22Rv1 (cell line): ENCODE results near the gene CFAP43.
"Not testable (repeated sequence)": the region's sequence is repeated elsewhere in the genome, so short reads cannot be mapped to it uniquely, and the experiment has no call there.

ENCODE experiments used
- H3K27ac ChIP-seq: fragments of 450-650 bp; 2 replicates; pipeline ENCODE4 v1.5.1; 2017
- ZFX ChIP-seq: fragments of 450-650 bp; IDR thresholded peaks from 2 replicates; pipeline ENCODE4 v1.6.1; 2017; ENCODE audit warnings: antibody characterized with exemption, borderline replicate concordance
- TF ChIP-seq, protein P1 (sequence below): fragments of 450-650 bp; IDR thresholded peaks from 2 replicates; pipeline ENCODE4 v1.5.1; 2017; ENCODE audit warnings: mild to moderate bottlenecking

The CFAP43 gene

DNA sequence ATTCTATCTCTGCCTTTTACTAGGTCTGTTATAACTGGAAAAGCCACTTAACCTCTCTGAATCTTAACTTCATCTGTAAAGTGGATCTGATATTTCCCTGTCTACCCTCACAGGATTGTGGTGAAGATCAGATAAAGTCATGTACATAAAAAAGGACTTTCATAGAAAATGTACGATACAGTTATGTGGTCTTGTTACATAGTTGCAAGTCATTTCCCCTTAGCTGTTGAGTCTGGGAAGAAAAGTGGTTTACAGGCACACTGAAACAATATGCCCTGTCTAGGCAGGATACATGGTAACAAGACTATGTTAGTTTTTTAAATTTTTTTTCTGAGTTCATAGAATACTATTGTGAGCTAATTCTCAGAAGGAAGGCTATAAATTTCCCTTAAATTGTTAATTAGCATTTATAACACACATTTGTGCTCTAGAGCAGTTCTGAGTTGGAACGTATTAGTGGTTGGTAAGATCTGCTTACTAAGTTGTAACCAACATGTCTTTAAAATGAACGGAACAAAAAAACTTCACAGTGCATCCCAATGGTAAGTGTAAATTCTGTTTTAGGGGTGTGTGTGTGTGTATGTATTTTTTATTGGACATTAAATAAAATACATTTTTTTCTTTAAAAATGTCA is 15.5 kb upstream of the CFAP43 start:
- no peak overlapping the region for H3K27ac ChIP-seq
- TF ChIP-seq, protein P1, sequence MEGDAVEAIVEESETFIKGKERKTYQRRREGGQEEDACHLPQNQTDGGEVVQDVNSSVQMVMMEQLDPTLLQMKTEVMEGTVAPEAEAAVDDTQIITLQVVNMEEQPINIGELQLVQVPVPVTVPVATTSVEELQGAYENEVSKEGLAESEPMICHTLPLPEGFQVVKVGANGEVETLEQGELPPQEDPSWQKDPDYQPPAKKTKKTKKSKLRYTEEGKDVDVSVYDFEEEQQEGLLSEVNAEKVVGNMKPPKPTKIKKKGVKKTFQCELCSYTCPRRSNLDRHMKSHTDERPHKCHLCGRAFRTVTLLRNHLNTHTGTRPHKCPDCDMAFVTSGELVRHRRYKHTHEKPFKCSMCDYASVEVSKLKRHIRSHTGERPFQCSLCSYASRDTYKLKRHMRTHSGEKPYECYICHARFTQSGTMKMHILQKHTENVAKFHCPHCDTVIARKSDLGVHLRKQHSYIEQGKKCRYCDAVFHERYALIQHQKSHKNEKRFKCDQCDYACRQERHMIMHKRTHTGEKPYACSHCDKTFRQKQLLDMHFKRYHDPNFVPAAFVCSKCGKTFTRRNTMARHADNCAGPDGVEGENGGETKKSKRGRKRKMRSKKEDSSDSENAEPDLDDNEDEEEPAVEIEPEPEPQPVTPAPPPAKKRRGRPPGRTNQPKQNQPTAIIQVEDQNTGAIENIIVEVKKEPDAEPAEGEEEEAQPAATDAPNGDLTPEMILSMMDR = no peak
- no peak for TF ChIP-seq ZFX

DNA sequence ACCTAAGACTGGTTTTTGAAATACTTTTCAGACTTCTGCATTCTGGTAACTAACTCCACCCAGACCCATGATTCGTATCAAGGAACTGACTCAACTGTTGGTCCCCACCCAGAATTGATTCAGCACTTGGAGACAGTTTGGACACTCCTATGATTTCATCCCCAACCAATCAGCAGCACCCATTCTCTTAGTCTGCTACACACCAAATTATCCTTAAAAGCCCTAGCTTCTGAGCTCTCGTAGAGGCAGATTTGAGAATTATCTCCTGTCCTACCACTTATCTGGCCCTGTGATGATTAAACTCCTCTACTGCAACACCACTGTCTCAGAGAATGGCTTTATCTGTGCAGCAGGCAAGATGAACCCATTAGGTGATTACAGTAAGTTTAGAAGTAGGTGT is 14.8 kb upstream of the CFAP43 start:
- TF ChIP-seq, protein P1 = no peak
- no peak for TF ChIP-seq ZFX
- no peak overlapping the region for H3K27ac ChIP-seq

DNA sequence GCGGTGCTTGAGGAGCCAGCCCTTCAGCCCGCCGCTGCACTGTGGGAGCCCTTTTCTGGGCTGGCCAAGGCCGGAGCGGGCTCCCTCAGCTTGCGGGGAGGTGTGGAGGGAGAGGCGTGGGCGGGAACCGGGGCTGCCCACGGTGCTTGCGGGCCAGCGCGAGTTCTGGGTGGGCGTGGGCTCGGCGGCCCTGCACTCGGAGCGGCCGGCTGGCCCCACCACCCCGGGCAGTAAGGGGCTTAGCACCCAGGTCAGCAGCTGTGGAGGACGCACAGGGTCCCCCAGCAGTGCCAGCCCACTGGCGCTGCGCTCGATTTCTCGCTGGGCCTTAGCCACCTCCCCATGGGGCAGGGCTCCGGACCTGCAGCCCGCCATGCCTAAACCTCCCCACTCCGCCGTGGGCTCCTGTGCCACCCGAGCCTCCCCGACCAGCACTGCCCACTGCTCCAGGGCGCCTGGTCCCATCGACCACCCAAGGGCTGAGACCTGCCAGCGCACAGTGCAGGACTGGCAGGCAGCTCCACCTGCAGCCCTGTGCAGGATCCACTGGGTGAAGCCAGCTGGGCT is 13.0 kb upstream of the CFAP43 start:
- no peak for TF ChIP-seq ZFX
- H3K27ac ChIP-seq = no peak overlapping the region

DNA sequence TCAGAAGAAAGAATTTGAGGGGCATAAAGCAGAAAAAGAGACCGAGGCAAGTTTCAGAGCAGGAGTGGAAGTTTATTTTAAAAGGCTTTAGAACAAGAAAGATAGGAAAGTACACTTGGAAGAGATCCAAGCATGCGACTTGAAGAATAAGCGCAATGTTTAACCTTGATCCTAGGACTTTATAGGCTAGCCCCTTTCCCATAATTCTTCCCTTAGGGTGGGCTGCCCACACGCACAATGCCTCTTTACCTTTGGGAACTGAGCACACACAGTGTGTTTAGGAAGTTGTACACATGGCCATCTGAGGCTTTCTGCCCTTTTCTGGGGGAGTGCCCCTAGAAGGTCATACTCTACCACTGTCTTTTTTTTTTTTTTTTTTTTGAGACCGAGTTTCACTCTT is 11.3 kb upstream of the CFAP43 start:
- TF ChIP-seq, protein P1 = no peak
- TF ChIP-seq ZFX = no peak
- H3K27ac ChIP-seq = no peak overlapping the region

DNA sequence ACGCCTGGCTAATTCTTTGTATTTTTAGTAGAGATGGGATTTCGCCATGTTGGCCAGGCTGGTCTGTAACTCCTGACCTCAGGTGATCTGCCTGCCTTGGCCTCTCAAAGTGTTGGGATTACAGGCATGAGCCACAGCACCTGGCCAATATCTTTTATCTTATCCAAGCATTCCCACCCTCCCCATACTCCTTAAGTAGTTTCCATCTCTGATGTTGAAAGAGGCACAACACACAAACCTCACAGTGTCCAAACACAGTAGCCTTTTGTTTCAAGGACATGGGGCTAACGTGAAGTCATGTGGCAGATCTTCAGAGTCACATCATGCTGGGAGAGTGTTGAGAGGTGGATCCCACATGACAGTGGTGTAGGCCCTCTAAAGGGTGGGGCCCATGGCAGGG is 10.8 kb upstream of the CFAP43 start:
- H3K27ac ChIP-seq = not testable (repeated sequence)

DNA sequence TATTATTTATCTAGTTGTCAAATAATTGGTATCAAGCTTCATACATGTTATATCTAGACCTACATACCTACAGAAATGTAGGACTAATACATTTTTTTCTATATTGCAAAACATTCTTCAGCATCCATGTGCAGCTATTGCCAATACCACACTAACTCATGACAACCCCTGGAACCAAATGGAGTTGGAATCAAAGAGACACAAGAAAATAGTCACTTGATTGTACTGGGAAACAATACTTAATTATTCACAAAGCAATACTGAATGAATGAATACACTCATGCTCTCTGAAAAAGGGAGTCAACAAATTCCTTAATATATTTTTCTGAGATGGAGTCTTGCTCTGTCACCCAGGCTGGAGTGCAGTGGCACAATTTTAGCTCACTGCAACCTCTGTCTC is 10.4 kb upstream of the CFAP43 start:
- TF ChIP-seq ZFX = no peak
- TF ChIP-seq, protein P1 = no peak
- H3K27ac ChIP-seq = no peak overlapping the region

DNA sequence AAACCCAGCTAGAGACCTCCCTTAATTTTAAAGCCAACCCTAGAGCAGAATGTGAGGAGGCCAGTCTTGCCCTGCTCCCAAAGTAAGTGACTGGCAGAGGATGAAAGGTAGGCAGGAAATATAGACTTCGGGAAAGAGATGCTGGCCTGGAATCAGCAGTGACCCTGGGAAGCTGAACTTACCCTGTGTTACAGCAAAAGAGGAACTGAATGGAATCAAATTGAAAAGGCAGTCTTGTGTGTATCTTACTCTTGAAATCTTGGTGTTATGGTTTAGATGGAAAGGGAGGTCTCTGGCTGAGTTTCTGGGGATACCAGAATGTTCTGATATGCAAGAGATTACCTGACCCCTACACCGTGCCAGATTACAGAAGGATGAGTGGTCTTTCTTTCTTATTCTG is 7.9 kb upstream of the CFAP43 start:
- no peak overlapping the region for H3K27ac ChIP-seq
- TF ChIP-seq, protein P1 = no peak
- TF ChIP-seq ZFX = no peak

DNA sequence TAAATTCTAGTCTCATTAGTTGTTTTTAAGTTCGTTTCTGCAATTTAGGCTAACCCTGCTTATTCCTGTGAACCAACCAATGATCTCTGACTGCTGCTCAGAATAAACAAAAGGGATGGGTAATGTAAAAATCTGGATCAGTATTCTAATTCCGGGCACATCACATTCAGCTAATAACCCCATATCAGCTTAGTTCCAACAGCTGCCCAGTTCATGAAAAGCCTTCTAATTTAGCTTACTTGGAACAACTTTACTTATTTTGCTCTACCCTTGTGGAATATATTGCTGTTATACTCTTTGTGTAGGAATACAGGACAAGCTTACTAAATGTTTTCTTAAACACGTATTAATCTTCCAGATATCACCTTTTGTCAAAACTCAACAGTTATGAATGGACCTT is 3.6 kb upstream of the CFAP43 start:
- no peak overlapping the region for H3K27ac ChIP-seq
- no peak for TF ChIP-seq ZFX
- TF ChIP-seq, protein P1 = no peak
